GM23338 (cell line): Measurements from ENCODE around the gene EEPD1.

ENCODE experiments used
- EZH2phosphoT487 ChIP-seq: fragments of 200-600 bp; sonication (generic); IDR thresholded peaks from one replicate; pipeline ENCODE4 v1.8.1; 2018; ENCODE audit warnings: antibody characterized with exemption; ENCODE audit not compliant: unreplicated experiment
- TF ChIP-seq, protein P1 (sequence below), 2 experiments: fragments of 200-600 bp in 1 of 2; sonication (generic) in 1 of 2; conservative IDR thresholded peaks; 2 replicates each; pipeline versions ENCODE4 v1.5.1 to v1.6.1; 2016 to 2017; ENCODE audit warnings: antibody characterized with exemption in 2 of 2, low read depth in 2 of 2, mild to moderate bottlenecking in 2 of 2, moderate library complexity in 1 of 2

- TF ChIP-seq, protein P1, sequence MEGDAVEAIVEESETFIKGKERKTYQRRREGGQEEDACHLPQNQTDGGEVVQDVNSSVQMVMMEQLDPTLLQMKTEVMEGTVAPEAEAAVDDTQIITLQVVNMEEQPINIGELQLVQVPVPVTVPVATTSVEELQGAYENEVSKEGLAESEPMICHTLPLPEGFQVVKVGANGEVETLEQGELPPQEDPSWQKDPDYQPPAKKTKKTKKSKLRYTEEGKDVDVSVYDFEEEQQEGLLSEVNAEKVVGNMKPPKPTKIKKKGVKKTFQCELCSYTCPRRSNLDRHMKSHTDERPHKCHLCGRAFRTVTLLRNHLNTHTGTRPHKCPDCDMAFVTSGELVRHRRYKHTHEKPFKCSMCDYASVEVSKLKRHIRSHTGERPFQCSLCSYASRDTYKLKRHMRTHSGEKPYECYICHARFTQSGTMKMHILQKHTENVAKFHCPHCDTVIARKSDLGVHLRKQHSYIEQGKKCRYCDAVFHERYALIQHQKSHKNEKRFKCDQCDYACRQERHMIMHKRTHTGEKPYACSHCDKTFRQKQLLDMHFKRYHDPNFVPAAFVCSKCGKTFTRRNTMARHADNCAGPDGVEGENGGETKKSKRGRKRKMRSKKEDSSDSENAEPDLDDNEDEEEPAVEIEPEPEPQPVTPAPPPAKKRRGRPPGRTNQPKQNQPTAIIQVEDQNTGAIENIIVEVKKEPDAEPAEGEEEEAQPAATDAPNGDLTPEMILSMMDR (conservative IDR thresholded peaks at IDR 0.05; ENCODE audit: low read depth in 2 of 2): 0 out of 4 replicates have a peak, but pooled peaks of 1 of the 2 experiments have one; percentile 17
- no peak for TF ChIP-seq EZH2phosphoT487
Observed at GRCh38 chr7:36224934-36225858, 72.1 kb downstream of the EEPD1 start.
